Stimulated activated CD4-positive, alpha-beta T cell treated with anti-CD3 and anti-CD28 coated beads, TNF-alpha, amount 100 ng/mL, for 48 hours (primary cell): ENCODE measurements around the gene HAL.
A peak's percentile ranks its signal among the peaks of the same experiment; 100 is the strongest.

Experiments
- DNase-seq, 3 donors: peaks; one replicate each; pipeline ENCODE4 v3.0.0-alpha.2; 2020; ENCODE audit warnings: low read depth in 3 of 3

HAL gene

GRCh38 chr12:95942101-95942523 is 54.0 kb downstream of the HAL start:
- DNase-seq, result peak in 1 of 3 donors; percentile 2

- no peak for DNase-seq
Observed at GRCh38 chr12:95940514-95940913, 55.6 kb downstream of the HAL start.
